Endodermal cell (in vitro differentiated cells): ENCODE data around the gene DNMT3A. TPM values are rescaled to one million over a fixed set of nuclear protein-coding genes. Genes with fewer than 3 reads are reported as not detected.

Experiments used
- DNase-seq: peaks from one replicate; pipeline ENCODE4 v3.0.0-alpha.2; 2017
- H3K27ac ChIP-seq: 2 replicates; pipeline ENCODE4 v1.5.1; 2013; ENCODE audit warnings: mild to moderate bottlenecking, low read depth, low read length, moderate library complexity
- H3K27me3 ChIP-seq: 2 replicates; pipeline ENCODE4 v1.6.1; 2013; ENCODE audit warnings: mild to moderate bottlenecking, low read length, moderate library complexity; ENCODE audit not compliant: insufficient read depth, control insufficient read depth, poor library complexity, severe bottlenecking
- H3K36me3 ChIP-seq: 2 replicates; pipeline ENCODE4 v1.7.0; 2013; ENCODE audit warnings: mild to moderate bottlenecking, low read length, moderate library complexity; ENCODE audit not compliant: control insufficient read depth, insufficient read depth
- H3K4me1 ChIP-seq: one replicate; pipeline ENCODE4 v1.7.0; 2013; ENCODE audit warnings: low read length; ENCODE audit not compliant: control insufficient read depth, insufficient read depth
- H3K4me3 ChIP-seq: 2 replicates; pipeline ENCODE4 v1.5.1; 2013; ENCODE audit warnings: mild to moderate bottlenecking, low read length, moderate library complexity
- H3K9ac ChIP-seq: 2 replicates; pipeline ENCODE4 v1.6.1; 2013; ENCODE audit warnings: mild to moderate bottlenecking, low read length, moderate library complexity; ENCODE audit not compliant: poor library complexity, severe bottlenecking; ENCODE audit errors: extremely low read depth
- H3K9me3 ChIP-seq: 2 replicates; pipeline ENCODE4 v1.6.1; 2013; ENCODE audit warnings: mild to moderate bottlenecking, low read length, moderate library complexity; ENCODE audit not compliant: control insufficient read depth
- H3K27ac Mint-ChIP-seq: 2 replicates; pipeline ENCODE4 v1.8.0; 2020; ENCODE audit warnings: mixed read lengths
- H3K27me3 Mint-ChIP-seq: 2 replicates; pipeline ENCODE4 v1.8.0; 2021; ENCODE audit warnings: mild to moderate bottlenecking, mixed read lengths; ENCODE audit not compliant: insufficient read depth
- H3K36me3 Mint-ChIP-seq: 2 replicates; pipeline ENCODE4 v1.8.0; 2020; ENCODE audit warnings: low read depth, mixed read lengths
- H3K4me1 Mint-ChIP-seq: 2 replicates; pipeline ENCODE4 v1.8.0; 2020; ENCODE audit warnings: mixed read lengths
- H3K4me3 Mint-ChIP-seq: 2 replicates; pipeline ENCODE4 v1.8.0; 2020; ENCODE audit warnings: mild to moderate bottlenecking, moderate library complexity, mixed read lengths
- H3K9me3 Mint-ChIP-seq: 2 replicates; pipeline ENCODE4 v1.8.0; 2020; ENCODE audit warnings: mild to moderate bottlenecking, mixed read lengths
- WGBS, 2 experiments: methylation state at CpG; one replicate each; pipeline versions ENCODE4 v1.1.5 to v1.1.7; 2013; ENCODE audit warnings: missing lambda C conversion rate in 2 of 2, mixed read lengths in 1 of 2; ENCODE audit not compliant: insufficient coverage in 1 of 2, insufficient read length in 1 of 2; 5-methylcytosine and 5-hydroxymethylcytosine counted together
- total RNA-seq, 2 donors: library from RNA; stranded (reverse); fragmentation: NEBNext Ultra II Directional in 1 of 2; extraction: Animal tissue kit (Norgen Biotek cat#: 25700) in 1 of 2; gene quantifications; 2 replicates in 1 of 2; 3 replicates in 1 of 2; pipeline ENCODE4 v1.2.1, GENCODE V29; 2021
- TF ChIP-seq, protein P1 (sequence below): fragments of 200-600 bp; sonication (generic); conservative IDR thresholded peaks from 2 replicates; pipeline ENCODE4 v1.5.0; 2021; ENCODE audit warnings: antibody characterized with exemption, mild to moderate bottlenecking

DNMT3A gene
- total RNA-seq, 2 donors from 2014 or later: 124 to 139 TPM

DNA sequence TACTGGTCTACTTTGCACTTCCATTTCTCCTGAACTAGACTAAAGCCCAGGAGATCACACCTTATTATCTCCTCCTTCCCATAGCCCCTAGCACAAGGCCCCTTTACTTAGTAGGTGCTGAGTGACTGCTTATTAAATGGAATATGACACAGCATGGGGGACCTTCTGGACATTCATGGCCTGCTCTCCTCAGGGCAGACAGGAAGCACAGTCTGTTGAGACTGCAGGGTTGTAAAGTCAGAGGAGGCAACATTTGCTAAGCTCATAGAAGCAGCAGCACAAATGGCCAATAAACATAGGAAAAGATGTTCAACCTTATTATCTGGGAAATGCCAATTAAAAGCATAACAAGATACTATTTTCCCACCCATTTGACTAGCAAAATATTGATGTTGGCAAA lies 75.3 kb downstream of the DNMT3A start:
- H3K4me3 Mint-ChIP-seq: no peak overlapping the region
- no peaks in the 10 kb centered on the region for H3K9me3 ChIP-seq
- no peaks in the 10 kb centered on the region for H3K27me3 Mint-ChIP-seq
- no peaks in the 10 kb centered on the region for H3K9me3 Mint-ChIP-seq
- no peak overlapping the region for H3K9ac ChIP-seq
- peaks cover 2% of the 10 kb centered on the region for H3K36me3 Mint-ChIP-seq
- H3K27me3 ChIP-seq: no peaks in the 10 kb centered on the region
- peaks cover 11% of the 10 kb centered on the region for H3K4me1 ChIP-seq
- H3K27ac Mint-ChIP-seq: no peak overlapping the region
- no peak overlapping the region for H3K27ac ChIP-seq
- no peaks in the 10 kb centered on the region for H3K36me3 ChIP-seq
- TF ChIP-seq, protein P1, sequence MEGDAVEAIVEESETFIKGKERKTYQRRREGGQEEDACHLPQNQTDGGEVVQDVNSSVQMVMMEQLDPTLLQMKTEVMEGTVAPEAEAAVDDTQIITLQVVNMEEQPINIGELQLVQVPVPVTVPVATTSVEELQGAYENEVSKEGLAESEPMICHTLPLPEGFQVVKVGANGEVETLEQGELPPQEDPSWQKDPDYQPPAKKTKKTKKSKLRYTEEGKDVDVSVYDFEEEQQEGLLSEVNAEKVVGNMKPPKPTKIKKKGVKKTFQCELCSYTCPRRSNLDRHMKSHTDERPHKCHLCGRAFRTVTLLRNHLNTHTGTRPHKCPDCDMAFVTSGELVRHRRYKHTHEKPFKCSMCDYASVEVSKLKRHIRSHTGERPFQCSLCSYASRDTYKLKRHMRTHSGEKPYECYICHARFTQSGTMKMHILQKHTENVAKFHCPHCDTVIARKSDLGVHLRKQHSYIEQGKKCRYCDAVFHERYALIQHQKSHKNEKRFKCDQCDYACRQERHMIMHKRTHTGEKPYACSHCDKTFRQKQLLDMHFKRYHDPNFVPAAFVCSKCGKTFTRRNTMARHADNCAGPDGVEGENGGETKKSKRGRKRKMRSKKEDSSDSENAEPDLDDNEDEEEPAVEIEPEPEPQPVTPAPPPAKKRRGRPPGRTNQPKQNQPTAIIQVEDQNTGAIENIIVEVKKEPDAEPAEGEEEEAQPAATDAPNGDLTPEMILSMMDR: no peak
- no peak for DNase-seq
- peaks cover 31% of the 10 kb centered on the region for H3K4me1 Mint-ChIP-seq
- H3K4me3 ChIP-seq: no peak overlapping the region

- peaks cover 11% of the 10 kb centered on the region for H3K4me1 ChIP-seq
- TF ChIP-seq, protein P1: no peak
- 91 to 100% methylated on average over 1 to 2 of the region's 2 CpGs for WGBS, 2 experiments
- H3K27me3 ChIP-seq: no peaks in the 10 kb centered on the region
- Mint-ChIP-seq H3K36me3 (peaks cover 2% of the 10 kb centered on the region), H3K4me1 (peaks cover 31% of the 10 kb centered on the region), H3K9me3 (no peaks in the 10 kb centered on the region), H3K27ac (no peak overlapping the region), H3K4me3 (no peak overlapping the region), H3K27me3 (no peaks in the 10 kb centered on the region)
- H3K9me3 ChIP-seq: no peaks in the 10 kb centered on the region
- no peak overlapping the region for H3K4me3 ChIP-seq
- no peak for DNase-seq
- H3K36me3 ChIP-seq: no peaks in the 10 kb centered on the region
- H3K27ac ChIP-seq: no peak overlapping the region
- no peak overlapping the region for H3K9ac ChIP-seq
Measured at GRCh38 chr2:25265802-25266201, 75.9 kb downstream of the DNMT3A start.

GRCh38 chr2:25265001-25265400 lies 76.7 kb downstream of the DNMT3A start:
- Mint-ChIP-seq H3K9me3 (no peaks in the 10 kb centered on the region), H3K4me1 (peaks cover 32% of the 10 kb centered on the region), H3K27me3 (no peaks in the 10 kb centered on the region), H3K27ac (no peak overlapping the region), H3K4me3 (no peak overlapping the region), H3K36me3 (peaks cover 2% of the 10 kb centered on the region)
- TF ChIP-seq, protein P1: no peak
- H3K36me3 ChIP-seq: no peaks in the 10 kb centered on the region
- 94 to 100% methylated on average over 1 to 6 of the region's 6 CpGs for WGBS, 2 experiments
- no peak overlapping the region for H3K9ac ChIP-seq
- H3K27me3 ChIP-seq: no peaks in the 10 kb centered on the region
- no peak for DNase-seq
- no peaks in the 10 kb centered on the region for H3K9me3 ChIP-seq
- no peak overlapping the region for H3K27ac ChIP-seq
- H3K4me1 ChIP-seq: peaks cover 8% of the 10 kb centered on the region
- no peak overlapping the region for H3K4me3 ChIP-seq
